Suprapubic skin (tissue), 3 donors: ENCODE results near the gene RHBDF1.

Experiments used
- POLR2A ChIP-seq, 2 donors: fragments of 450-650 bp; IDR thresholded peaks; one replicate each; pipeline ENCODE4 v1.6.1; 2017; ENCODE audit warnings: antibody characterized with exemption in 2 of 2, mild to moderate bottlenecking in 2 of 2, moderate library complexity in 2 of 2
- TF ChIP-seq, protein P1 (sequence below), 2 donors: fragments of 200-600 bp in 1 of 2; fragments of 450-650 bp in 1 of 2; sonication (generic) in 1 of 2; IDR thresholded peaks; one replicate each; pipeline ENCODE4 v1.5.1; 2016 to 2019; ENCODE audit warnings: antibody characterized with exemption in 2 of 2, mild to moderate bottlenecking in 1 of 2, moderate library complexity in 1 of 2

DNA sequence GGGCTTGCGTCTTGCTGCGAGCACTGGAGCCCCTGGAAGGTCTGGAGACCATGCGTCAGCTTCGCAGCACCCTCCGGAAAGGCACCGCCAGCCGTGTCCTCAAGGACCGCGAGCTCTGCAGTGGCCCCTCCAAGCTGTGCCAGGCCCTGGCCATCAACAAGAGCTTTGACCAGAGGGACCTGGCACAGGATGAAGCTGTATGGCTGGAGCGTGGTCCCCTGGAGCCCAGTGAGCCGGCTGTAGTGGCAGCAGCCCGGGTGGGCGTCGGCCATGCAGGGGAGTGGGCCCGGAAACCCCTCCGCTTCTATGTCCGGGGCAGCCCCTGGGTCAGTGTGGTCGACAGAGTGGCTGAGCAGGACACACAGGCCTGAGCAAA is 13.0 kb upstream of the RHBDF1 start:
- no peak for TF ChIP-seq POLR2A (IDR thresholded peaks at IDR 0.05)
- TF ChIP-seq, protein P1, sequence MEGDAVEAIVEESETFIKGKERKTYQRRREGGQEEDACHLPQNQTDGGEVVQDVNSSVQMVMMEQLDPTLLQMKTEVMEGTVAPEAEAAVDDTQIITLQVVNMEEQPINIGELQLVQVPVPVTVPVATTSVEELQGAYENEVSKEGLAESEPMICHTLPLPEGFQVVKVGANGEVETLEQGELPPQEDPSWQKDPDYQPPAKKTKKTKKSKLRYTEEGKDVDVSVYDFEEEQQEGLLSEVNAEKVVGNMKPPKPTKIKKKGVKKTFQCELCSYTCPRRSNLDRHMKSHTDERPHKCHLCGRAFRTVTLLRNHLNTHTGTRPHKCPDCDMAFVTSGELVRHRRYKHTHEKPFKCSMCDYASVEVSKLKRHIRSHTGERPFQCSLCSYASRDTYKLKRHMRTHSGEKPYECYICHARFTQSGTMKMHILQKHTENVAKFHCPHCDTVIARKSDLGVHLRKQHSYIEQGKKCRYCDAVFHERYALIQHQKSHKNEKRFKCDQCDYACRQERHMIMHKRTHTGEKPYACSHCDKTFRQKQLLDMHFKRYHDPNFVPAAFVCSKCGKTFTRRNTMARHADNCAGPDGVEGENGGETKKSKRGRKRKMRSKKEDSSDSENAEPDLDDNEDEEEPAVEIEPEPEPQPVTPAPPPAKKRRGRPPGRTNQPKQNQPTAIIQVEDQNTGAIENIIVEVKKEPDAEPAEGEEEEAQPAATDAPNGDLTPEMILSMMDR (IDR thresholded peaks at IDR 0.05), result no peak
